Measurements from ENCODE around the gene NDUFS8. TPM values are rescaled to one million over a fixed set of nuclear protein-coding genes. Genes with fewer than 3 reads are reported as not detected.
"Not testable (repeated sequence)": the region's sequence is repeated elsewhere in the genome, so short reads cannot be mapped to it uniquely, and the experiment has no call there.

NDUFS8 gene
- total and polyA plus RNA-seq, 3 experiments from 2014 or later = 132 to 170 (median 140) TPM

DNA sequence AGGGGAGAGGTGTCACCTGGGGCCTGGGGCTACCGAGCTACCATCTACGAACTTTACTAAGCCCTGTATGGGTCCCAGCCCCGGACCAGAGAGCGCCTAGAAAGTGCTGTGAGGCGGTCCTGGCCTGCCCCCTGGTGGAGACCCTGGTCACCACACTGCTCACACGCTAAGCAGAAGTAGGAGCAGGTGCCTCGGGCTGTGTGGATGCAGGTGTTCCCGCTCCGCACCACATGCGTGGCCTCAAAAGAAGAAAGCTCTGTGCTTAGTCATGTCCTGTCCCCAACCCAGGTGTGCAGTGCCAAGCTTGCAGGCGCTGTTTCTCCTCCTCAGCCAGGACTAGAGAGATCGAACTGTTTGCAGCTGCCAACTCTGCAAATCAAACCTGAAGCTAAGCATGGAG is 36.7 kb upstream of the NDUFS8 start:
- POLR2A ChIA-PET; H3K4me3 ChIP-seq (ENCODE audit: low read length); H3K4me1 ChIP-seq (ENCODE audit: insufficient read depth, low read length); H3K9me3 ChIP-seq (ENCODE audit: low read length); H3K36me3 ChIP-seq (ENCODE audit: insufficient read depth, low read length); H3K27me3 ChIP-seq (ENCODE audit: insufficient read depth, low read length, poor library complexity, severe bottlenecking); H3K27ac ChIP-seq (ENCODE audit: low read depth, low read length); H3K27me3 Mint-ChIP-seq; H3K9me3 Mint-ChIP-seq: not testable (repeated sequence)
- peak in 2 of 5 donors; percentile 27 to 44 for DNase-seq
- Mint-ChIP-seq H3K36me3 (peaks cover 0 to 12% (median 2%) of the 10 kb centered on the region in 3 donors), H3K4me1 (peaks cover 18 to 31% (median 20%) of the 10 kb centered on the region in 3 donors), H3K27ac (peak overlapping the region in 2 of 8 donors; percentile 29 to 36), H3K4me3 (peak overlapping the region in 1 of 7 donors; percentile 79)
- CTCF ChIA-PET = interaction anchor here (1.4 to 1.5 kb wide), 2 partner anchors 14 to 44 kb away, joined by 4 to 5 read pairs; no protein-coding TSS in a partner anchor

DNA sequence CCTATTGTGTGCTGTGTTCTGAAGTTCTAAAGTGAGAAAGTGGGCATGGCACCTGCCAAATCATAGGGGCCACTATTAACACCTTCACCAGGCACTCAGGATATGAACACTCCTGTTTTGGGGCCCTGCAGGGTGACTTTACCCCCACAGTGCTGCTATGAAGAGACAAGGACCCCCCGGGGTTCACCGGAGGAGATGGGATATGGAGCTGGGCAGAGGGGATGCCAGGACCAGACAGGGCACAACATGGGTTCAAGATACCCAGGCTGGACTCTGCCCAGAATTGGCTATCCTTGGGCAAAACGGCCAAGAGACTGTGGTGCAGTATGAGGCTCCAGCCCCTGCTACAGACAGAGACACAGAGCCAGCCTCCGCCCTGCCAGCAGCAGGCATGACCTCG is 36.1 kb upstream of the NDUFS8 start:
- H3K27ac Mint-ChIP-seq; DNase-seq; H3K9me3 Mint-ChIP-seq; H3K27ac ChIP-seq (ENCODE audit: low read depth, low read length); H3K36me3 ChIP-seq (ENCODE audit: insufficient read depth, low read length); H3K4me1 ChIP-seq (ENCODE audit: insufficient read depth, low read length); H3K27me3 ChIP-seq (ENCODE audit: insufficient read depth, low read length, poor library complexity, severe bottlenecking); POLR2A ChIA-PET; H3K27me3 Mint-ChIP-seq; H3K9me3 ChIP-seq (ENCODE audit: low read length); H3K4me3 ChIP-seq (ENCODE audit: low read length): not testable (repeated sequence)
- Mint-ChIP-seq H3K4me1 (peaks cover 18 to 33% (median 20%) of the 10 kb centered on the region in 3 donors), H3K4me3 (peak overlapping the region in 1 of 7 donors; percentile 79), H3K36me3 (peaks cover 0 to 12% (median 2%) of the 10 kb centered on the region in 3 donors)
- CTCF ChIA-PET = interaction anchor here (1.4 to 1.5 kb wide), 2 partner anchors 14 to 44 kb away, joined by 4 to 5 read pairs; no protein-coding TSS in a partner anchor

DNA sequence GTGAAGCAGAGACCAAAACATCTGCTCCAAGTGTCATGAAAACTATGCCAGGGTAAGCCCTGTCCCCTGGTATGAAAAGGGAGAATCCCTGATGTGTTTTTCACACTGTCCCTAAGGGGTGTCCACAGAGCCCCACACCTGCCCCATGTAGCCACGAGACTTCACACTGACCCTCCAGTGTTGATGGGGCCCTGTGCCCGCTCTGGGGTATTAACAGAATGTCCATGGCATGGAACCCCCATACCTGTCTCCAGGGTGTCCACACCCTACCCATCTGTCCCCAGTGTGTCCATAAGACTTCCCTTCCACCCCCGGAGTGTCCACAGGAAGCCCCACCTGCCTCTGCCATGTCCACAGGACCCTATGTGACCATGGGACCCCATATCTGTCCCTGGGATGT is 35.4 kb upstream of the NDUFS8 start:
- H3K4me3 ChIP-seq (ENCODE audit: low read length); H3K27ac ChIP-seq (ENCODE audit: low read depth, low read length); H3K27me3 Mint-ChIP-seq; H3K9me3 Mint-ChIP-seq; DNase-seq; H3K4me1 ChIP-seq (ENCODE audit: insufficient read depth, low read length); H3K9me3 ChIP-seq (ENCODE audit: low read length); H3K36me3 ChIP-seq (ENCODE audit: insufficient read depth, low read length); POLR2A ChIA-PET; H3K27me3 ChIP-seq (ENCODE audit: insufficient read depth, low read length, poor library complexity, severe bottlenecking); H3K4me3 Mint-ChIP-seq: not testable (repeated sequence)
- CTCF ChIA-PET = interaction anchor here (1.4 kb wide), 1 partner anchor 13 kb away, joined by 5 read pairs; no protein-coding TSS in a partner anchor
- peaks cover 18 to 34% (median 20%) of the 10 kb centered on the region in 3 donors for H3K4me1 Mint-ChIP-seq
- peaks cover 0 to 12% (median 2%) of the 10 kb centered on the region in 3 donors for H3K36me3 Mint-ChIP-seq
- H3K27ac Mint-ChIP-seq = peak overlapping the region in 1 of 8 donors; percentile 38

DNA sequence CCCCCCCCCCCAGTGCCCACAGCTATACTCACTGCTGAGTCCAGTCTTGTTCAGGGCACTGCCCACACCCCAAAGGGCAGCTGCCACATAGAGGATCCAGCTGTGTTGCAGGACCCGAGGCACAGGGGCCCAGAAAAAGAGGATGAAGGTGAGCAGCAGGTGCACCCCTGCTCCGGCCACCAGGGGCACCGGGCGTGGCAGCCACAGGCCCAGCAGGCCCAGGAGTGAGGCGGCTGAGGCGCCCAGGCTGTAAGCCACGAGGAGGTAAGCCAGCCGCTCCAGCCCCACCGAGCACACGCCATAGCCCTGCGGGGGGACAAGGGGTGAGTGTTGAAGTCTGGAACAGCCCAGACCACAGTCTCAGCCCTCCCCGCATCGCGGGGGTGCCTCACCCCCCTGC is 34.9 kb upstream of the NDUFS8 start:
- peaks cover 0 to 12% (median 2%) of the 10 kb centered on the region in 3 donors for H3K36me3 Mint-ChIP-seq
- H3K27me3 ChIP-seq (ENCODE audit: insufficient read depth, low read length, poor library complexity, severe bottlenecking); H3K4me3 ChIP-seq (ENCODE audit: low read length); H3K9me3 ChIP-seq (ENCODE audit: low read length); H3K27ac Mint-ChIP-seq; H3K27ac ChIP-seq (ENCODE audit: low read depth, low read length); H3K4me1 ChIP-seq (ENCODE audit: insufficient read depth, low read length); CTCF ChIA-PET; H3K4me3 Mint-ChIP-seq; H3K9me3 Mint-ChIP-seq; H3K27me3 Mint-ChIP-seq; POLR2A ChIA-PET; DNase-seq; H3K36me3 ChIP-seq (ENCODE audit: insufficient read depth, low read length): not testable (repeated sequence)
- peaks cover 18 to 35% (median 20%) of the 10 kb centered on the region in 3 donors for H3K4me1 Mint-ChIP-seq

DNA sequence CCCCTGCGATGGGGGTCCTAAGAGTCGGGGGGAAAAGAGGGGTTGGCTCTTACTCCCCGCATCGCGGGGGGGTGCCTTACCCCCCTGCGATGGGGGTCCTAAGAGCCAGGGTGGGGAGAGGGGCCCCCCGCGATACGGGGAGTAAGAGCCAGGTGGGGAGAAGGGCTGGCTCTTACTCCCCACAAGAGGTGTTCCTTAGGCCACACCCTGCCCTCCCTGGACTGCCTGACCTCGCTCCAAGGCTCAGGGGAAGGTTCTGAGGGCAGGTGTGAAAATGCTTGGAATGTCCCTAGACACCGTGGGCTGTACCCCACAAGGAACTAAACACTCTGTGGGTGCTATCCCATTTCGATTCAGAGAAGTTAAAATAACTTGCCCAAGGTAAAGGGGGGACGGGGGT is 34.4 kb upstream of the NDUFS8 start:
- Histone ChIP-seq H3K27me3 (ENCODE audit: insufficient read depth, low read length, poor library complexity, severe bottlenecking) (no peaks in the 10 kb centered on the region), H3K9me3 (ENCODE audit: low read length) (no peaks in the 10 kb centered on the region), H3K36me3 (ENCODE audit: insufficient read depth, low read length) (no peaks in the 10 kb centered on the region), H3K4me3 (ENCODE audit: low read length) (no peak overlapping the region), H3K4me1 (ENCODE audit: insufficient read depth, low read length) (no peaks in the 10 kb centered on the region), H3K27ac (ENCODE audit: low read depth, low read length) (no peak overlapping the region)
- Mint-ChIP-seq H3K27ac (peak overlapping the region in 1 of 8 donors; percentile 81), H3K4me1 (peaks cover 18 to 35% (median 20%) of the 10 kb centered on the region in 3 donors), H3K27me3 (no peaks in the 10 kb centered on the region), H3K4me3 (no peak overlapping the region), H3K36me3 (peaks cover 0 to 12% (median 2%) of the 10 kb centered on the region in 3 donors), H3K9me3 (no peaks in the 10 kb centered on the region)
- ChIA-PET CTCF (no interaction called here), POLR2A (no interaction called here)
- DNase-seq = no peak

DNA sequence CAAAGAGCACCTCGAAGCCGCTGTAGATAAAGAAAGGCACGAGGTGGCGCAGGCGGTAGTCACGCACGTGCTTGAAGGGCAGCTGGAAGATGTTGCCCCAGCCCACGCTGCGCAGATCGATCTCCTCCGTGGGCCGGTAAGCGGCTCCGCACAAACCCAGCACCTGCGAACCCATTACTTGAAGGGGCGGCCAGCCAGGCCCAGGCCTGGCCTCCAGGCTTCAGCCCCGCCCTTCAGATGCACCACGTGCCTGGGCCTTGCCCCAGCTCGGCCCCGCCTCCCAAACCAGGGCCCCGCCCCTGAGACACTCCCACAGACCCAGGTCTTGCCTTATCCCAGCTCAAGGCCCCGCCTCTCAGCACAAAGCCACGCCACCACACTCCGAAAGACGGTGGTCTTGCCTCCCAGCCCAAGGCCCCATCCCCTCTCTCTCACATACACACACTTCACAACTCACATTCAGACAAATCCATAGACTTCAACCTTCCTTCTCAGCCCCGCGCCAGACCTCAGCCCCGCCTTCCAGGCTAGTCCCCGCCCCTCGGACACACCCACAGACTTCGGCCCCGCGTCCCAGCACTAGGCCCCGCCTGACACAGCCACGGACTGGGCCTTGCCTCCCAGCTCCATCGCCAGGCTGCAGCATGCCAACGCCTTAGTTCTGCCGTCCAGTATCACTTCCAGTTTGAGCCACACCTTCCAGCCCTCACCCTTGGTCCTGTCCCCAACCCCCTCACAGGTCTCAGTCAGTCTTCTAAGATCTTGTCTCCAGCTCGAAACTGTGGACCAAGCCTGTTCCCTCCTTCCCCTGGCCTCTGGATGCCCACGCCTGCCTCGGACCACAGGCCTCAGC is 33.6 kb upstream of the NDUFS8 start:
- POLR2A ChIA-PET = no interaction called here
- peaks cover 0 to 12% (median 2%) of the 10 kb centered on the region in 3 donors for H3K36me3 Mint-ChIP-seq
- no peak overlapping the region for H3K4me3 ChIP-seq (ENCODE audit: low read length)
- no peaks in the 10 kb centered on the region for H3K9me3 ChIP-seq (ENCODE audit: low read length)
- H3K27me3 Mint-ChIP-seq = no peaks in the 10 kb centered on the region
- no peak overlapping the region for H3K27ac ChIP-seq (ENCODE audit: low read depth, low read length)
- H3K4me1 ChIP-seq (ENCODE audit: insufficient read depth, low read length) = no peaks in the 10 kb centered on the region
- no peaks in the 10 kb centered on the region for H3K36me3 ChIP-seq (ENCODE audit: insufficient read depth, low read length)
- H3K9me3 Mint-ChIP-seq = no peaks in the 10 kb centered on the region
- H3K27me3 ChIP-seq (ENCODE audit: insufficient read depth, low read length, poor library complexity, severe bottlenecking) = no peaks in the 10 kb centered on the region
- peaks cover 18 to 34% (median 20%) of the 10 kb centered on the region in 3 donors for H3K4me1 Mint-ChIP-seq
- CTCF ChIA-PET = no interaction called here
- peak in 2 of 5 donors; percentile 15 to 20 for DNase-seq
- peak overlapping the region in 3 of 8 donors; percentile 46 to 87 (median 73) for H3K27ac Mint-ChIP-seq
- H3K4me3 Mint-ChIP-seq = no peak overlapping the region

DNA sequence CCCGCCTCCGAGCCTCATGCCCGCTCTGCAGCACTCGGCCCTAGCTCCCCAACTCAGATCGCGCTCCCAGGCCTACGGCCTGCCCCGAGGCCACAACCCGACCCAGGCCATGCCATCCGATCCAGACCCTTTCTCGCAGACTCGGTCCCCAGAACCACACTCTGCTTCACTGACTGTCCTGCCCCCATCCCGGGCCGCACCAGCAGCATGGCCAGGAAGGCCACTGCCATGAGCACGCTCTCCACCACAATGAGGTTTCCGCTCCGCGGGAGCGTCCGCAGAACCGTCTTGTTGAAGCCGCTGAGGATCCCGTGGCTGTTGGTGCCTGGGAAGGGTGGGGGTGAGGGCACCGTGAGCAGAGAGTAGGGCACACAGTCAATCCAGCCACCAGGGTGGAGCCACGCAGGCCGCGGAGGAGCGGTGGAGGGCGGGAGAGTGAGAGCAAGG is 33.0 kb upstream of the NDUFS8 start:
- CTCF ChIA-PET = no interaction called here
- Mint-ChIP-seq H3K27me3 (no peaks in the 10 kb centered on the region), H3K4me3 (peak overlapping the region in 1 of 7 donors; percentile 46), H3K4me1 (peaks cover 22 to 38% (median 25%) of the 10 kb centered on the region in 3 donors), H3K36me3 (peaks cover 0 to 12% (median 2%) of the 10 kb centered on the region in 3 donors), H3K9me3 (no peaks in the 10 kb centered on the region), H3K27ac (peak overlapping the region in 1 of 8 donors; percentile 73)
- POLR2A ChIA-PET = no interaction called here
- Histone ChIP-seq H3K9me3 (ENCODE audit: low read length) (no peaks in the 10 kb centered on the region), H3K4me3 (ENCODE audit: low read length) (no peak overlapping the region), H3K27me3 (ENCODE audit: insufficient read depth, low read length, poor library complexity, severe bottlenecking) (no peaks in the 10 kb centered on the region), H3K4me1 (ENCODE audit: insufficient read depth, low read length) (no peaks in the 10 kb centered on the region), H3K27ac (ENCODE audit: low read depth, low read length) (no peak overlapping the region), H3K36me3 (ENCODE audit: insufficient read depth, low read length) (no peaks in the 10 kb centered on the region)
- no peak for DNase-seq

All from CD8-positive, alpha-beta memory T cell (primary cell).